Suprapubic skin (tissue), 4 donors: ENCODE results near the gene DNAJC21. TPM values are rescaled to one million over a fixed set of nuclear protein-coding genes. Genes with fewer than 3 reads are reported as not detected.

Experiments
- DNase-seq, 2 donors: peaks; one replicate each; pipeline ENCODE4 v3.0.0-alpha.2; 2019; ENCODE audit warnings: low spot score in 2 of 2
- H3K27ac ChIP-seq: fragments of 200-600 bp; sonication (generic); one replicate; pipeline ENCODE4 v1.5.1; 2019
- H3K27me3 ChIP-seq: fragments of 200-600 bp; sonication (generic); one replicate; pipeline ENCODE4 v1.5.1; 2019
- H3K36me3 ChIP-seq: fragments of 200-600 bp; sonication (generic); one replicate; pipeline ENCODE4 v1.5.1; 2019
- H3K4me1 ChIP-seq: fragments of 200-600 bp; sonication (generic); one replicate; pipeline ENCODE4 v1.5.1; 2019
- H3K4me3 ChIP-seq: fragments of 200-600 bp; sonication (generic); one replicate; pipeline ENCODE4 v1.5.1; 2019; ENCODE audit warnings: mild to moderate bottlenecking
- H3K9me3 ChIP-seq: fragments of 200-600 bp; sonication (generic); one replicate; pipeline ENCODE4 v1.5.1; 2019
- CTCF ChIP-seq, 2 donors: fragments of 200-600 bp in 1 of 2; fragments of 450-650 bp in 1 of 2; sonication (generic) in 1 of 2; IDR thresholded peaks; one replicate each; pipeline ENCODE4 v1.5.1; 2016 to 2019; ENCODE audit warnings: antibody characterized with exemption in 2 of 2, mild to moderate bottlenecking in 1 of 2, moderate library complexity in 1 of 2
- EP300 ChIP-seq: sonication (generic); formaldehyde crosslinking; IDR thresholded peaks from one replicate; pipeline ENCODE4 v1.6.1; 2017; ENCODE audit warnings: antibody characterized with exemption
- POLR2A ChIP-seq, 2 donors: fragments of 450-650 bp; IDR thresholded peaks; one replicate each; pipeline ENCODE4 v1.6.1; 2017; ENCODE audit warnings: antibody characterized with exemption in 2 of 2, mild to moderate bottlenecking in 2 of 2, moderate library complexity in 2 of 2
- POLR2AphosphoS5 ChIP-seq, 3 donors: sonication (generic); formaldehyde crosslinking; IDR thresholded peaks; one replicate each; pipeline ENCODE4 v1.6.1; 2017; ENCODE audit warnings: antibody characterized with exemption in 3 of 3
- WGBS: methylation state at CpG from one replicate; pipeline ENCODE4 v1.1.5; 2018; 5-methylcytosine and 5-hydroxymethylcytosine counted together
- total RNA-seq, 4 donors: library from RNA; depleted of rRNA; stranded (reverse); fragments of >200 nt; gene quantifications; one replicate each; pipeline ENCODE4 v1.1.0, GENCODE V29; 2016

The DNAJC21 gene
- total RNA-seq, 4 donors from 2014 or later, result 19.1 to 40.6 (median 25.8) TPM

- no peak overlapping the region for H3K4me3 ChIP-seq
- H3K27me3 ChIP-seq, result no peaks in the 10 kb centered on the region
- no peaks in the 10 kb centered on the region for H3K4me1 ChIP-seq
- 100% methylated on average over 2 of the region's 2 CpGs for WGBS
- TF ChIP-seq CTCF (IDR thresholded peaks at IDR 0.05) (no peak), POLR2AphosphoS5 (IDR thresholded peaks at IDR 0.05) (no peak), EP300 (no peak), POLR2A (IDR thresholded peaks at IDR 0.05) (no peak)
- no peaks in the 10 kb centered on the region for H3K9me3 ChIP-seq
- H3K36me3 ChIP-seq, result peaks cover 54% of the 10 kb centered on the region
- no peak overlapping the region for H3K27ac ChIP-seq
- DNase-seq, result no peak
These were observed 14.7 kb downstream of the DNAJC21 start for GRCh38 chr5:34944044-34944443.

GRCh38 chr5:34944460-34945047 is 15.2 kb downstream of the DNAJC21 start:
- peaks cover 59% of the 10 kb centered on the region for H3K36me3 ChIP-seq
- no peak overlapping the region for H3K27ac ChIP-seq
- WGBS, result 91% methylated on average over 11 of the region's 11 CpGs
- no peak for TF ChIP-seq POLR2A (IDR thresholded peaks at IDR 0.05)
- no peak for TF ChIP-seq POLR2AphosphoS5 (IDR thresholded peaks at IDR 0.05)
- no peak for TF ChIP-seq CTCF (IDR thresholded peaks at IDR 0.05)
- TF ChIP-seq EP300, result no peak
- no peak for DNase-seq
- H3K4me1 ChIP-seq, result no peaks in the 10 kb centered on the region
- H3K4me3 ChIP-seq, result no peak overlapping the region
- H3K27me3 ChIP-seq, result no peaks in the 10 kb centered on the region
- no peaks in the 10 kb centered on the region for H3K9me3 ChIP-seq

DNA sequence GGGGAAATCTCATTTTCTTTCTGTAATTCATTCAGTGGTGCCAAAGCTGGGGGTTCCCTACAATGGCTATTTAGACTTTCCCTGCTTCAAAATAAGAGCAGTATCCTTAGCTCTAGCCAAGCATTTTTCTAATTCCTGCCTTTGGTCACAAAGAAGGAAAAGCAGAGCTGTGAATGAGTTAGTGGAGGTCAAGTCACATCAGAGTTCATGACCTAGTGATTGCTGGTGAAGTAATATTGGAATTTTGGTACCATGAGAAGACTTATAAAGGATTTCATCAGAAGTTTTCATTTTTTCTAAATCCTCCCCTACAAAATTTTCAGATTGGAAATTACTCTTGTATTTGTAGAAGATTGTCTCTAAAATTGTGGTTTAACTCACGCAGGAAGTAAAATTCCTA is 28.0 kb downstream of the DNAJC21 start:
- no peak for TF ChIP-seq EP300
- no peak for TF ChIP-seq POLR2A (IDR thresholded peaks at IDR 0.05)
- TF ChIP-seq CTCF (IDR thresholded peaks at IDR 0.05), result no peak
- TF ChIP-seq POLR2AphosphoS5 (IDR thresholded peaks at IDR 0.05), result no peak
- Histone ChIP-seq H3K4me1 (no peaks in the 10 kb centered on the region), H3K27ac (no peak overlapping the region), H3K27me3 (no peaks in the 10 kb centered on the region), H3K4me3 (no peak overlapping the region), H3K36me3 (peaks cover 32% of the 10 kb centered on the region), H3K9me3 (no peaks in the 10 kb centered on the region)
- DNase-seq, result no peak
- WGBS, result 98% methylated on average over 1 of the region's 1 CpG

DNA sequence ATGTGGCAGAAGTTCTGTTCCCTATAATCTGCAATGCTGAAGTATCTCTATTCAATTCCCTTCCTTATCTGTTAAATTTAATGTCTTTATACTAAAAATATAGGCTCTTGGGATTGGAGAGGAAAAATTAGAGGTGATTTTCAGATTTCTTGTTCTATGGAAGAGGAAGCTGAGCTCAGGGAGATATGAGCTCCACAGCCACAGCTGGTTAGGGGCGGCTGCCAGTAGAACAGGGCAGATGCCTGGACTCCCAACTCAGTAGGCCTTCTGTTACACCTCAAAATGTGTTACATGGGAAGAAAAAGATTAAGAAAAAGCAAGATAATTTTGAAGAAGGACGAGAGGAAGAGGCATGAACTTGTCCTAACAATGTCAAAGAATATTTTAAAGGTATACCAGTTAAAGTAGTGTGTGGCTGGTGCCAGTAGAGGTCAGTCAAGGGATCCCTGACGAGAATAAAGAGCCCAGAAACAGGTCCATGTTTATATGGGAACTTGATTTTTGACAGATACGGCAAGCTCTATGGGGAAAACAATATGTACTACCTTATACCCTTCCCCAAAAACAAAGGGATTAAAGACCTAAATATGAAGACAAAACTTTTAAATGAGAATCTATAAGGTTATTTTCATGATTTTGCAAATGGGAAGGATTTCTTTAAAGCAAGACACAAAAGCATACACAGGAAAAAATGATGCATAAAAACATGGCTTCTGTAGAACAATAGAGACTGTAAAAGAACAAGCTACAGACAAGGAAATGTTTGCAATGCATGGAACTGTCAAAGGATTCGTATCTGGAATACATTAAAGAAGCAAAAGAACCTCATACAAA is 28.7 kb downstream of the DNAJC21 start:
- peaks cover 24% of the 10 kb centered on the region for H3K36me3 ChIP-seq
- 43% methylated on average over 5 of the region's 5 CpGs for WGBS
- TF ChIP-seq CTCF (IDR thresholded peaks at IDR 0.05), result peak in 1 of 2 donors; percentile 43
- no peak for TF ChIP-seq POLR2AphosphoS5 (IDR thresholded peaks at IDR 0.05)
- no peak for DNase-seq
- H3K4me1 ChIP-seq, result no peaks in the 10 kb centered on the region
- no peak overlapping the region for H3K4me3 ChIP-seq
- no peaks in the 10 kb centered on the region for H3K9me3 ChIP-seq
- no peak overlapping the region for H3K27ac ChIP-seq
- H3K27me3 ChIP-seq, result no peaks in the 10 kb centered on the region

- no peak overlapping the region for H3K27ac ChIP-seq
- no peaks in the 10 kb centered on the region for H3K4me1 ChIP-seq
- TF ChIP-seq POLR2A (IDR thresholded peaks at IDR 0.05) (no peak), CTCF (IDR thresholded peaks at IDR 0.05) (no peak), EP300 (no peak), POLR2AphosphoS5 (IDR thresholded peaks at IDR 0.05) (no peak)
- H3K9me3 ChIP-seq, result no peaks in the 10 kb centered on the region
- WGBS, result 83% methylated on average over 1 of the region's 1 CpG
- no peaks in the 10 kb centered on the region for H3K27me3 ChIP-seq
- DNase-seq, result no peak
- no peak overlapping the region for H3K4me3 ChIP-seq
- peaks cover 14% of the 10 kb centered on the region for H3K36me3 ChIP-seq
These were observed 30.0 kb downstream of the DNAJC21 start for GRCh38 chr5:34959323-34959722.
